Measurements from ENCODE around the gene CLEC4M.
A peak's percentile ranks its signal among the peaks of the same experiment; 100 is the strongest.
"Not testable (repeated sequence)": the region's sequence is repeated elsewhere in the genome, so short reads cannot be mapped to it uniquely, and the experiment has no call there.

The CLEC4M gene

GRCh38 chr19:7775761-7776160 lies 12.7 kb downstream of the CLEC4M start:
- no peak for DNase-seq (ENCODE audit: low read depth)

- no peak for DNase-seq (ENCODE audit: low read depth)
Observed at GRCh38 chr19:7778081-7778480, 15.0 kb downstream of the CLEC4M start.

GRCh38 chr19:7779631-7780486 lies 16.8 kb downstream of the CLEC4M start:
- DNase-seq (ENCODE audit: low read depth): no peak

GRCh38 chr19:7781157-7781556 lies 18.1 kb downstream of the CLEC4M start:
- DNase-seq (ENCODE audit: low read depth): no peak

GRCh38 chr19:7783991-7784423 lies 21.0 kb downstream of the CLEC4M start:
- no peak for DNase-seq (ENCODE audit: low read depth)

- DNase-seq (ENCODE audit: low read depth): no peak
Observed at GRCh38 chr19:7784856-7785255, 21.8 kb downstream of the CLEC4M start.

- no peak for DNase-seq (ENCODE audit: low read depth)
Observed at GRCh38 chr19:7787141-7787540, 24.1 kb downstream of the CLEC4M start.

- DNase-seq (ENCODE audit: low read depth): no peak
Observed at GRCh38 chr19:7787602-7788177, 24.6 kb downstream of the CLEC4M start.

GRCh38 chr19:7788178-7788932 lies 25.3 kb downstream of the CLEC4M start:
- no peak for DNase-seq (ENCODE audit: low read depth)

GRCh38 chr19:7788933-7789323 lies 25.9 kb downstream of the CLEC4M start:
- DNase-seq (ENCODE audit: low read depth): no peak

- no peak for DNase-seq (ENCODE audit: low read depth)
Observed at GRCh38 chr19:7789447-7789846, 26.4 kb downstream of the CLEC4M start.

- no peak for DNase-seq (ENCODE audit: low read depth)
Observed at GRCh38 chr19:7790416-7790815, 27.4 kb downstream of the CLEC4M start.

- no peak for DNase-seq (ENCODE audit: low read depth)
Observed at GRCh38 chr19:7792281-7792680, 29.2 kb downstream of the CLEC4M start.

- DNase-seq (ENCODE audit: low read depth): not testable (repeated sequence)
Observed at GRCh38 chr19:7792701-7793100, 29.7 kb downstream of the CLEC4M start.

- no peak for DNase-seq (ENCODE audit: low read depth)
Observed at GRCh38 chr19:7793493-7793892, 30.4 kb downstream of the CLEC4M start.

- no peak for DNase-seq (ENCODE audit: low read depth)
Observed at GRCh38 chr19:7795555-7796161, 32.6 kb downstream of the CLEC4M start.

GRCh38 chr19:7799640-7800355 lies 36.8 kb downstream of the CLEC4M start:
- peak; percentile 36 for DNase-seq (ENCODE audit: low read depth)

- no peak for DNase-seq (ENCODE audit: low read depth)
Observed at GRCh38 chr19:7801020-7801570, 38.1 kb downstream of the CLEC4M start.

GRCh38 chr19:7806234-7806633 lies 43.2 kb downstream of the CLEC4M start:
- no peak for DNase-seq (ENCODE audit: low read depth)

GRCh38 chr19:7806876-7807275 lies 43.8 kb downstream of the CLEC4M start:
- no peak for DNase-seq (ENCODE audit: low read depth)

GRCh38 chr19:7808108-7808507 lies 45.1 kb downstream of the CLEC4M start:
- DNase-seq (ENCODE audit: low read depth): no peak

All from non-pigmented ciliary epithelial cell (primary cell).